HEK293T (cell line): Measurements from ENCODE around the gene LYPD5.
A peak's percentile ranks its signal among the peaks of the same experiment; 100 is the strongest.

ENCODE experiments used
- CTCF ChIA-PET: fragments of 350-600 bp; formaldehyde crosslinking; extraction: SDS; loops from one replicate; lab custom pipeline; 2021; ENCODE audit warnings: antibody characterized with exemption, inconsistent platforms; lab: Yijun Ruan, JAX
- POLR2A ChIA-PET: fragments of 350-600 bp; formaldehyde crosslinking; extraction: SDS; loops from one replicate; lab custom pipeline; 2020; ENCODE audit warnings: antibody characterized with exemption, inconsistent platforms; lab: Yijun Ruan, JAX
- DNase-seq: peaks from one replicate; pipeline ENCODE4 v3.0.0; 2012; ENCODE audit warnings: mixed read lengths; ENCODE audit errors: extremely low spot score
- ARNT ChIP-seq: fragments of 450-650 bp; IDR thresholded peaks from 2 replicates; pipeline ENCODE4 v1.6.1; 2017; ENCODE audit warnings: mild to moderate bottlenecking
- BHLHE40 ChIP-seq: fragments of 450-650 bp; IDR thresholded peaks from 2 replicates; pipeline ENCODE4 v1.6.1; 2016; ENCODE audit warnings: mild to moderate bottlenecking, moderate library complexity, borderline replicate concordance
- CTBP1 ChIP-seq: fragments of 450-650 bp; IDR thresholded peaks from 2 replicates; pipeline ENCODE4 v1.6.1; 2016; ENCODE audit warnings: borderline replicate concordance
- ELF4 ChIP-seq: fragments of 450-650 bp; IDR thresholded peaks from 2 replicates; pipeline ENCODE4 v1.6.1; 2017; ENCODE audit warnings: antibody characterized with exemption
- FOXA1 ChIP-seq: fragments of 450-650 bp; IDR thresholded peaks from 2 replicates; pipeline ENCODE4 v1.6.1; 2016; ENCODE audit warnings: mild to moderate bottlenecking
- FOXK2 ChIP-seq: fragments of 450-650 bp; IDR thresholded peaks from 2 replicates; pipeline ENCODE4 v1.6.1; 2016; ENCODE audit warnings: mild to moderate bottlenecking
- FOXM1 ChIP-seq: fragments of 450-650 bp; IDR thresholded peaks from 2 replicates; pipeline ENCODE4 v1.6.1; 2017; ENCODE audit warnings: mild to moderate bottlenecking, borderline replicate concordance
- HDGF ChIP-seq: fragments of 450-650 bp; IDR thresholded peaks from 2 replicates; pipeline ENCODE4 v1.6.1; 2017; ENCODE audit warnings: antibody characterized with exemption, borderline replicate concordance
- L3MBTL2 ChIP-seq: fragments of 450-650 bp; conservative IDR thresholded peaks from 2 replicates; pipeline ENCODE4 v1.6.1; 2016; ENCODE audit warnings: mild to moderate bottlenecking
- LEF1 ChIP-seq: fragments of 450-650 bp; IDR thresholded peaks from 2 replicates; pipeline ENCODE4 v1.6.1; 2017; ENCODE audit warnings: mild to moderate bottlenecking, borderline replicate concordance
- NFRKB ChIP-seq: fragments of 450-650 bp; IDR thresholded peaks from 2 replicates; pipeline ENCODE4 v1.6.1; 2016; ENCODE audit warnings: mild to moderate bottlenecking, moderate library complexity
- SP1 ChIP-seq: fragments of 450-650 bp; IDR thresholded peaks from 2 replicates; pipeline ENCODE4 v1.6.1; 2017
- SUZ12 ChIP-seq: fragments of 450-650 bp; IDR thresholded peaks from 2 replicates; pipeline ENCODE4 v1.6.1; 2016; ENCODE audit warnings: mild to moderate bottlenecking
- TARDBP ChIP-seq: fragments of 450-650 bp; IDR thresholded peaks from 2 replicates; pipeline ENCODE4 v1.6.1; 2016
- ZNF384 ChIP-seq: fragments of 450-650 bp; IDR thresholded peaks from 2 replicates; pipeline ENCODE4 v1.6.1; 2016
- TF ChIP-seq, protein P1 (sequence below): fragments of 450-650 bp; IDR thresholded peaks from 2 replicates; pipeline ENCODE4 v1.6.1; 2016

The LYPD5 gene

DNA sequence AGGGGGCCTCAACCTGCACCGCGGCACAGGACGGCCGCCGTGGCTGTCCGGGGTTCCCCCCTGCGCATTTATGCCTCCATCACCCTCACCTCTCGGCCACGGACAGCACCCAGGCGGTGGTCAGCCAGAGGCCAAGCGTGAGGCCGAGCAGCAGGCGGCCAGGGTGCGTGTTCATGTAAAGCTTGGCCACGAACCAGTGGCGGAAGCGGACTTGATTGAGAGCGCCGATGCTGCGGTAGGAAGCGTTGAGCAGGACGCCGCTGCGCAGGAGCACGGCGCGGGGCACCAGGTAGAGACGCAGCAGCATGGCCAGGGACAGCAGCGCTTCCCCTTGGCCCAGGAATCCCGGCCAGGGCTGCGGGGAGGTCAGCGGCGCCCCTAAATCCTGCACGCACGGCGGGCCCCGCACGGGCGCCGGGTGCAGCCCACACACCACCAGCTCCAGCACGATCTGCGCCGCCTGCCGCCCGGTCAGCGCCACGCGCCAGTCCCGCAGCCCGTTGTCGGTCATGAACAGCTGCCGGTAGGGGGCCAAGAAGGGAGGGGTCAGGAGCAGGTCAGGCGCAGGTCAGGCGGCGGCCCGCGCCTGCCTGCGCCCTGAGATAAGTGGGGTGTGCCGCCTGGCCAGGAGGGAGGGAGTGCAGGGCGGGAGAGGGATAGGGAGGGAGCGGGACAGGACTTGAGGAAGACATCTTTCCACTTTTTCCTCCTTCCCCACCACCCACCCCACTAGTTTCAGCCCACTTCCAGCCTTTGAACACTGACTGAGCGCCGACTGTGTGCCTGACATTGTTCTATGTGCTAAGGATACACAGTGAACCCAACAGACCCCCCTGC, 27.9 kb downstream of the LYPD5 start:
- DNase-seq, result peak; percentile 79
- CTCF ChIA-PET, result interaction anchor here (3.5 kb wide), 1 partner anchor 9 kb away, joined by 18 read pairs; no protein-coding TSS in a partner anchor
- POLR2A ChIA-PET, result no interaction called here
- TF ChIP-seq, protein P1, sequence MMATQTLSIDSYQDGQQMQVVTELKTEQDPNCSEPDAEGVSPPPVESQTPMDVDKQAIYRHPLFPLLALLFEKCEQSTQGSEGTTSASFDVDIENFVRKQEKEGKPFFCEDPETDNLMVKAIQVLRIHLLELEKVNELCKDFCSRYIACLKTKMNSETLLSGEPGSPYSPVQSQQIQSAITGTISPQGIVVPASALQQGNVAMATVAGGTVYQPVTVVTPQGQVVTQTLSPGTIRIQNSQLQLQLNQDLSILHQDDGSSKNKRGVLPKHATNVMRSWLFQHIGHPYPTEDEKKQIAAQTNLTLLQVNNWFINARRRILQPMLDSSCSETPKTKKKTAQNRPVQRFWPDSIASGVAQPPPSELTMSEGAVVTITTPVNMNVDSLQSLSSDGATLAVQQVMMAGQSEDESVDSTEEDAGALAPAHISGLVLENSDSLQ, result peak; percentile 14; the same call in 1 of the 2 replicates
- no peak for TF ChIP-seq BHLHE40

DNA sequence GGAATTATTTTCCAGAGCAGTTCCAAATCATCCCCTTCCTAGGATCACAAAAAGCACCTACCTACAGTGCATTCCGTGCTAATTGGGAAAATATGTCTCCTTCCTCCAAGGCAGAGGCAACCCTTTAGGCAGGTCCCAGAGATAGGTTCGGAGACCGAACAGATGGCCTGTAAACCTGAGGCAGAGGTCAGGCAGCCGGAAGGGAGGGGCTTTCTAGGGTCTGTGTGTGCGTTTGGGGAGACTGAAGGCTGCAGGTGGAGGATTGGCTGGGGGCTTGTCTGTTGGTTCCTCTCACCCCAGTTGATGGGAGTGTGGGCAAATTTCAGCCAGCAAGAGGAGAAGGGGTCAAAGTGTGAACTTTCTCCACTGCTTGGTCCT, 28.5 kb downstream of the LYPD5 start:
- DNase-seq, result no peak
- TF ChIP-seq SP1 (no peak), L3MBTL2 (no peak), SUZ12 (no peak), FOXK2 (no peak), FOXA1 (no peak), TARDBP (no peak), LEF1 (no peak), ZNF384 (no peak), NFRKB (no peak), FOXM1 (no peak), ELF4 (no peak), ARNT (no peak), CTBP1 (no peak), BHLHE40 (no peak), HDGF (no peak)
- TF ChIP-seq, protein P1, result no peak
- ChIA-PET CTCF (no interaction called here), POLR2A (no interaction called here)

DNA sequence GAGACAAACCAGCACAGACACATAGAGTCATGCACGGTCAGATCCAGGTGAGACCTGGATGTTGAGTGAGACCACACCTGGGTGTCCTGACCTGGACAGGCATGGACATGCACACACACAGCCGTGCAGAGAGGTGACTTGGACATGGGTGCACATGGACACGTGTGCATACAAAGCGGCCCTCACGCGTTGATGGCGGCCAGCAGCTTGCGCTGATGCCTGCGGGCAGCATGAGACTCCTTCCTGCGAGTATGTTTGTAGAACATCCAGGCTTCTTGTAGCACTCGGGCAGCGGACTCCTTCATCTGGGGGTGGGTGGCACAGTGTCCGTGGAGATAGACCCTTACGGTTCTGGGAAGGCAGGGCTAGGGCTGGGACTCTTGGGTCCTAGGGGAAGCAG, 33.0 kb downstream of the LYPD5 start:
- CTCF ChIA-PET, result interaction anchor here (1.0 kb wide), 1 partner anchor 12 kb away, joined by 4 read pairs; no protein-coding TSS in a partner anchor
- TF ChIP-seq, protein P1, result no peak
- TF ChIP-seq BHLHE40, result no peak
- TF ChIP-seq SUZ12, result no peak
- no peak for TF ChIP-seq TARDBP
- no peak for TF ChIP-seq LEF1
- TF ChIP-seq FOXA1, result no peak
- TF ChIP-seq ELF4, result no peak
- POLR2A ChIA-PET, result interaction anchor here (1.2 kb wide), 1 partner anchor 14 kb away, joined by 4 read pairs; the partner anchor contains the start of gene SMG9
- no peak for DNase-seq

DNA sequence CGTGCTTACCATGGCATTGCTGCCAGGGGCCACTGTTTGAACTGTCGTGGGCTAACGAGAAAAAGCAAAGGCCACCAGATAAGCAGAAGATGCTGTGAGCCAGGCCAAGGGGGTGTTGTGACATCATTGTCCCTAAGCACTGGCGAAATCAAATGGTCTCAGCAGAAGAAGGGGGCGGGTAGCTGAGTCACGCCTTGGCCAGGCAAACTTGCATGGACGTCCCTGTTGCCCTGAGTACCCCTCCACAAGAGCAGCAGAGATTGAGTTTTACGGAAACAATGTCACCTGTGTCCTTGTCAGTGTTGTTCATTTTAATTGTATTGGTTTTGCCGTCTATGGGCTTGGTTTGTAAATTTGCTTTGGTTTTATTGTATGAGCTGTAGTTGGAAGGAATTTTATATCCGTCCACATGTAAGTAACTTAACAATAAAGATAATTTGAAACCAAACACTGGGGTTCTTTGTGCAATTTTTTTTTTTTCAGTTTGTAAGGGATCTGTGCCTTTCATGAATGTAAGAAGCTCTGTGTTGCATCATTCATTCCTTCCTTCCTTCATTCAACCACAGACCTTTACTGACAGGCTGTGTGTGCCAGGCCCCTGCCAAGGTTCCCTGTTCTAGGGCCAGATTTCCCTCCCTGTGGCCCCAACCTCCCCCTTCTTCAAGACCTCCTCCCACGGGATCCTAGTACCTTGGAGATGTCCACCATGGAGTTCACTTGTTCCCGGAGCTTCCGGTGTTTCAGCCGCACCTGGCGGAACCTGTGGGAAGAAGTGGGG, 33.8 kb downstream of the LYPD5 start:
- DNase-seq, result no peak
- ChIA-PET CTCF (interaction anchor here (0.6 to 1.3 kb wide), 3 partner anchors 11 to 46 kb away, joined by 4 to 9 read pairs (median 5); no protein-coding TSS in a partner anchor), POLR2A (interaction anchor here (6.4 kb wide), 1 partner anchor 14 kb away, joined by 45 read pairs; the partner anchor contains the start of gene SMG9)
- TF ChIP-seq FOXM1, result no peak
- TF ChIP-seq, protein P1, result no peak
- no peak for TF ChIP-seq SP1
- no peak for TF ChIP-seq TARDBP
- TF ChIP-seq L3MBTL2, result no peak
- no peak for TF ChIP-seq FOXK2
- no peak for TF ChIP-seq LEF1
- TF ChIP-seq CTBP1, result no peak
- no peak for TF ChIP-seq ARNT
- no peak for TF ChIP-seq NFRKB
- TF ChIP-seq BHLHE40, result no peak
- TF ChIP-seq HDGF, result no peak
- no peak for TF ChIP-seq ZNF384
- no peak for TF ChIP-seq ELF4
- TF ChIP-seq FOXA1, result no peak
- no peak for TF ChIP-seq SUZ12

DNA sequence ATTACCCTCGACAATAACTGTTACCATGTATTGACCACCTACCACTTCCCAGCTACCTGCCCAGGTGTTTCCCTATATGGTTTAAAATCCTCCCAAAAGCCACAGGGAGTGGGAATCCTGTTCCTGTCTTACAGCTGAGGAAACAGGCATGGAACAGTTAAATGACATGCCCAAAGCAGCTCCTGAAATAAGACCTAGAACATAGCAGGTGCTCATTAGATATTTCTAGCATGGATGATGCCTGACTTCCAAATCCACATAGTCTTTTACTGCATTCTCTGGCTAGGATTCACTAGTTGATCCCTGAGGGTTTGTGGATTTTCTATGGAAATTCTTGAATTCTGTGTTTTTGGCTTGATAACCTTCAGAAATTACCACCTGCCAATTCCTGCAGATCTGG, 34.4 kb downstream of the LYPD5 start:
- ChIA-PET CTCF (interaction anchor here (1.3 kb wide), 1 partner anchor 23 kb away, joined by 5 read pairs; no protein-coding TSS in a partner anchor), POLR2A (interaction anchor here (6.4 kb wide), 1 partner anchor 13 kb away, joined by 45 read pairs; the partner anchor contains the start of gene SMG9)
- no peak for TF ChIP-seq LEF1
- TF ChIP-seq NFRKB, result no peak
- TF ChIP-seq ZNF384, result no peak
- TF ChIP-seq FOXA1, result no peak
- no peak for TF ChIP-seq L3MBTL2
- TF ChIP-seq SP1, result no peak
- no peak for TF ChIP-seq SUZ12
- TF ChIP-seq HDGF, result no peak
- no peak for TF ChIP-seq ELF4
- TF ChIP-seq TARDBP, result no peak
- TF ChIP-seq ARNT, result no peak
- TF ChIP-seq, protein P1, result no peak
- no peak for TF ChIP-seq CTBP1
- TF ChIP-seq FOXM1, result no peak
- no peak for TF ChIP-seq FOXK2
- no peak for TF ChIP-seq BHLHE40
- no peak for DNase-seq
